Muscle of back (tissue), 11 donors: ENCODE data around the gene AXIN2. TPM values are rescaled to one million over a fixed set of nuclear protein-coding genes. Genes with fewer than 3 reads are reported as not detected.
"Not testable (repeated sequence)": the region's sequence is repeated elsewhere in the genome, so short reads cannot be mapped to it uniquely, and the experiment has no call there.

Experiments
- DNase-seq, 3 donors: peaks; one replicate each; pipeline versions ENCODE4 v3.0.0 to v3.0.0-alpha.2; 2013
- polyA plus RNA-seq, 10 donors: library from polyadenylated mRNA; unstranded; fragments of 120-200 nt; gene quantifications; one replicate each; pipeline ENCODE4 v1.2.1, GENCODE V29; 2013; ENCODE audit not compliant: insufficient read length in 10 of 10

Gene AXIN2
- polyA plus RNA-seq, 10 donors: 12.1 to 27.8 (median 15.2) TPM

- peak in 1 of 3 donors; percentile 61 for DNase-seq
These were observed 22.5 kb downstream of the AXIN2 start for GRCh38 chr17:65538675-65539529.

- DNase-seq: no peak
These were observed 23.4 kb downstream of the AXIN2 start for GRCh38 chr17:65537845-65538674.

- DNase-seq: no peak
These were observed 24.1 kb downstream of the AXIN2 start for GRCh38 chr17:65537343-65537844.

- DNase-seq: no peak
These were observed 24.7 kb downstream of the AXIN2 start for GRCh38 chr17:65536573-65537342.

GRCh38 chr17:65535777-65536572 is 25.5 kb downstream of the AXIN2 start:
- DNase-seq: no peak

GRCh38 chr17:65533852-65534457 is 27.5 kb downstream of the AXIN2 start:
- no peak for DNase-seq

GRCh38 chr17:65533056-65533745 is 28.2 kb downstream of the AXIN2 start:
- no peak for DNase-seq

- peak in 1 of 3 donors; percentile 54 for DNase-seq
These were observed 29.2 kb downstream of the AXIN2 start for GRCh38 chr17:65532101-65532890.

- peak in 2 of 3 donors; percentile 46 to 72 for DNase-seq
These were observed 30.0 kb downstream of the AXIN2 start for GRCh38 chr17:65531256-65532100.

- DNase-seq: no peak
These were observed 30.8 kb downstream of the AXIN2 start for GRCh38 chr17:65530523-65531255.

- no peak for DNase-seq
These were observed 31.5 kb downstream of the AXIN2 start for GRCh38 chr17:65529761-65530522.

GRCh38 chr17:65529040-65529633 is 32.3 kb downstream of the AXIN2 start:
- no peak for DNase-seq

GRCh38 chr17:65527857-65528591 is 33.4 kb downstream of the AXIN2 start:
- no peak for DNase-seq

GRCh38 chr17:65527381-65527780 is 34.1 kb downstream of the AXIN2 start:
- DNase-seq: no peak

GRCh38 chr17:65526854-65527253 is 34.6 kb downstream of the AXIN2 start:
- not testable (repeated sequence) for DNase-seq
